ENCODE measurements around the gene DBP.

- TF ChIP-seq CTCF (IDR thresholded peaks at IDR 0.05) (no peak), POLR2A (IDR thresholded peaks at IDR 0.05) (no peak)
Measured at GRCh38 chr19:48616041-48616436, 21.1 kb downstream of the DBP start.
